ENCODE results near the gene ADAM8.

ADAM8 gene

GRCh38 chr10:133316732-133317131, 40.1 kb upstream of the ADAM8 start:
- TF ChIP-seq FOXM1 (IDR thresholded peaks at IDR 0.05; ENCODE audit: borderline replicate concordance, low read depth) (no peak), USF1 (IDR thresholded peaks at IDR 0.05) (no peak), ZBTB7A (IDR thresholded peaks at IDR 0.05; ENCODE audit: low read depth) (no peak), CREB1 (IDR thresholded peaks at IDR 0.05; ENCODE audit: low read depth) (no peak), NFIC (IDR thresholded peaks at IDR 0.05) (no peak), TEAD4 (IDR thresholded peaks at IDR 0.05) (no peak)

- no peak for TF ChIP-seq NFIC (IDR thresholded peaks at IDR 0.05)
These were observed 39.6 kb upstream of the ADAM8 start for GRCh38 chr10:133316266-133316665.

- TF ChIP-seq TCF12 (IDR thresholded peaks at IDR 0.05; ENCODE audit: low read depth) (no peak), FOXM1 (IDR thresholded peaks at IDR 0.05; ENCODE audit: borderline replicate concordance, low read depth) (no peak), RAD21 (IDR thresholded peaks at IDR 0.05; ENCODE audit: low read depth) (no peak), CREB1 (IDR thresholded peaks at IDR 0.05; ENCODE audit: low read depth) (no peak), TEAD4 (IDR thresholded peaks at IDR 0.05) (no peak), MAX (IDR thresholded peaks at IDR 0.05) (no peak), YY1 (IDR thresholded peaks at IDR 0.05; ENCODE audit: low read depth) (no peak), TAF1 (IDR thresholded peaks at IDR 0.05; ENCODE audit: low read depth) (no peak), CEBPB (IDR thresholded peaks at IDR 0.05) (no peak), USF1 (IDR thresholded peaks at IDR 0.05) (no peak)
These were observed 39.2 kb upstream of the ADAM8 start for GRCh38 chr10:133315847-133316246.

- TF ChIP-seq FOXM1 (IDR thresholded peaks at IDR 0.05; ENCODE audit: borderline replicate concordance, low read depth) (no peak), ZBTB7A (IDR thresholded peaks at IDR 0.05; ENCODE audit: low read depth) (no peak), TCF12 (IDR thresholded peaks at IDR 0.05; ENCODE audit: low read depth) (no peak), YY1 (IDR thresholded peaks at IDR 0.05; ENCODE audit: low read depth) (no peak), MAX (IDR thresholded peaks at IDR 0.05) (no peak), EP300 (IDR thresholded peaks at IDR 0.05; ENCODE audit: borderline replicate concordance) (no peak), EGR1 (IDR thresholded peaks at IDR 0.05) (no peak), TEAD4 (IDR thresholded peaks at IDR 0.05) (no peak), NFIC (IDR thresholded peaks at IDR 0.05) (no peak), REST (IDR thresholded peaks at IDR 0.05; ENCODE audit: low read depth) (no peak), TAF1 (IDR thresholded peaks at IDR 0.05; ENCODE audit: low read depth) (no peak), USF1 (IDR thresholded peaks at IDR 0.05) (no peak), RAD21 (IDR thresholded peaks at IDR 0.05; ENCODE audit: low read depth) (no peak), CEBPB (IDR thresholded peaks at IDR 0.05) (no peak)
These were observed 38.2 kb upstream of the ADAM8 start for GRCh38 chr10:133314911-133315310.

- TF ChIP-seq USF1 (IDR thresholded peaks at IDR 0.05), result no peak
- TF ChIP-seq CREB1 (IDR thresholded peaks at IDR 0.05; ENCODE audit: low read depth), result no peak
- TF ChIP-seq FOXM1 (IDR thresholded peaks at IDR 0.05; ENCODE audit: borderline replicate concordance, low read depth), result no peak
- TF ChIP-seq RAD21 (IDR thresholded peaks at IDR 0.05; ENCODE audit: low read depth), result no peak
- TF ChIP-seq CEBPB (IDR thresholded peaks at IDR 0.05), result no peak
- no peak for TF ChIP-seq EP300 (IDR thresholded peaks at IDR 0.05; ENCODE audit: borderline replicate concordance)
- no peak for TF ChIP-seq MAX (IDR thresholded peaks at IDR 0.05)
These were observed 36.5 kb upstream of the ADAM8 start for GRCh38 chr10:133313192-133313591.

GRCh38 chr10:133312769-133313145, 36.1 kb upstream of the ADAM8 start:
- TF ChIP-seq TEAD4 (IDR thresholded peaks at IDR 0.05) (no peak), CREB1 (IDR thresholded peaks at IDR 0.05; ENCODE audit: low read depth) (no peak), RAD21 (IDR thresholded peaks at IDR 0.05; ENCODE audit: low read depth) (no peak), TCF12 (IDR thresholded peaks at IDR 0.05; ENCODE audit: low read depth) (no peak), USF1 (IDR thresholded peaks at IDR 0.05) (no peak)

Data from Ishikawa (cell line).